ENCODE data around the gene ZCCHC24.

- TF ChIP-seq, protein P1, sequence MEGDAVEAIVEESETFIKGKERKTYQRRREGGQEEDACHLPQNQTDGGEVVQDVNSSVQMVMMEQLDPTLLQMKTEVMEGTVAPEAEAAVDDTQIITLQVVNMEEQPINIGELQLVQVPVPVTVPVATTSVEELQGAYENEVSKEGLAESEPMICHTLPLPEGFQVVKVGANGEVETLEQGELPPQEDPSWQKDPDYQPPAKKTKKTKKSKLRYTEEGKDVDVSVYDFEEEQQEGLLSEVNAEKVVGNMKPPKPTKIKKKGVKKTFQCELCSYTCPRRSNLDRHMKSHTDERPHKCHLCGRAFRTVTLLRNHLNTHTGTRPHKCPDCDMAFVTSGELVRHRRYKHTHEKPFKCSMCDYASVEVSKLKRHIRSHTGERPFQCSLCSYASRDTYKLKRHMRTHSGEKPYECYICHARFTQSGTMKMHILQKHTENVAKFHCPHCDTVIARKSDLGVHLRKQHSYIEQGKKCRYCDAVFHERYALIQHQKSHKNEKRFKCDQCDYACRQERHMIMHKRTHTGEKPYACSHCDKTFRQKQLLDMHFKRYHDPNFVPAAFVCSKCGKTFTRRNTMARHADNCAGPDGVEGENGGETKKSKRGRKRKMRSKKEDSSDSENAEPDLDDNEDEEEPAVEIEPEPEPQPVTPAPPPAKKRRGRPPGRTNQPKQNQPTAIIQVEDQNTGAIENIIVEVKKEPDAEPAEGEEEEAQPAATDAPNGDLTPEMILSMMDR (IDR thresholded peaks at IDR 0.05), result no peak
- TF ChIP-seq EZH2phosphoT487 (IDR thresholded peaks at IDR 0.05), result no peak
Observed at GRCh38 chr10:79355420-79356017, 89.9 kb downstream of the ZCCHC24 start.
